ENCODE measurements around the gene SOWAHA.

DNA sequence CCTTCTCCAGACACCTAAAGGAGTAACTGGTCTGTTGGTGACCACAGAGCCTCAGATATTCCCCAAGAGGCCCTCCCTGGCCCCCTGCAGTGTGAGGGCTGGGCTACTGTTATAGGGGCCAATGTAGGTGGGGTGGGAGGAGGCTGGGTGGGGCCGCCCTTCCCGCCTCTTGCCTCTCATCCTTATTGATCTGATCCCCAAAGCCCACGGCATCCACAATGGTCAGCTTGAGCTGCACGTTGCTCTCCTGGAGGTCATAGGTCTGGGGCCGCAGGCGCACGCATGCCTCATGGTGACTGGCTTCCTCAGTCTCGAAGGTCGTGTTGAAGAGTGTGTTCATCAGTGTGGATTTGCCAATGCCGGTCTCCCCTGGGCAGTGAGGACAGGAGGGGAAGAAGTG lies 49.1 kb upstream of the SOWAHA start:
- TF ChIP-seq, protein P1, sequence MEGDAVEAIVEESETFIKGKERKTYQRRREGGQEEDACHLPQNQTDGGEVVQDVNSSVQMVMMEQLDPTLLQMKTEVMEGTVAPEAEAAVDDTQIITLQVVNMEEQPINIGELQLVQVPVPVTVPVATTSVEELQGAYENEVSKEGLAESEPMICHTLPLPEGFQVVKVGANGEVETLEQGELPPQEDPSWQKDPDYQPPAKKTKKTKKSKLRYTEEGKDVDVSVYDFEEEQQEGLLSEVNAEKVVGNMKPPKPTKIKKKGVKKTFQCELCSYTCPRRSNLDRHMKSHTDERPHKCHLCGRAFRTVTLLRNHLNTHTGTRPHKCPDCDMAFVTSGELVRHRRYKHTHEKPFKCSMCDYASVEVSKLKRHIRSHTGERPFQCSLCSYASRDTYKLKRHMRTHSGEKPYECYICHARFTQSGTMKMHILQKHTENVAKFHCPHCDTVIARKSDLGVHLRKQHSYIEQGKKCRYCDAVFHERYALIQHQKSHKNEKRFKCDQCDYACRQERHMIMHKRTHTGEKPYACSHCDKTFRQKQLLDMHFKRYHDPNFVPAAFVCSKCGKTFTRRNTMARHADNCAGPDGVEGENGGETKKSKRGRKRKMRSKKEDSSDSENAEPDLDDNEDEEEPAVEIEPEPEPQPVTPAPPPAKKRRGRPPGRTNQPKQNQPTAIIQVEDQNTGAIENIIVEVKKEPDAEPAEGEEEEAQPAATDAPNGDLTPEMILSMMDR (conservative IDR thresholded peaks at IDR 0.05): no peak
- TF ChIP-seq EZH2 (IDR thresholded peaks at IDR 0.05; ENCODE audit: low read depth): no peak

All from PC-9 (cell line).